Activated CD4-positive, alpha-beta T cell treated with anti-CD3 and anti-CD28 coated beads, Interleukin-2, amount 50 U/mL, for 16 hours (primary cell): ENCODE measurements around the gene ZNF573.

Source experiments
- DNase-seq: peaks from one replicate; pipeline ENCODE4 v3.0.0-alpha.2; 2020

Gene ZNF573

GRCh38 chr19:37692956-37693620 lies 86.3 kb downstream of the ZNF573 start:
- no peak for DNase-seq

GRCh38 chr19:37691881-37692504 lies 87.4 kb downstream of the ZNF573 start:
- peak; percentile 64 for DNase-seq
